Measurements from ENCODE around the gene PTPN13.
"Not testable (repeated sequence)": the region's sequence is repeated elsewhere in the genome, so short reads cannot be mapped to it uniquely, and the experiment has no call there.

The PTPN13 gene

GRCh38 chr4:86718152-86718551 is 124.0 kb downstream of the PTPN13 start:
- DNase-seq: no peak

DNA sequence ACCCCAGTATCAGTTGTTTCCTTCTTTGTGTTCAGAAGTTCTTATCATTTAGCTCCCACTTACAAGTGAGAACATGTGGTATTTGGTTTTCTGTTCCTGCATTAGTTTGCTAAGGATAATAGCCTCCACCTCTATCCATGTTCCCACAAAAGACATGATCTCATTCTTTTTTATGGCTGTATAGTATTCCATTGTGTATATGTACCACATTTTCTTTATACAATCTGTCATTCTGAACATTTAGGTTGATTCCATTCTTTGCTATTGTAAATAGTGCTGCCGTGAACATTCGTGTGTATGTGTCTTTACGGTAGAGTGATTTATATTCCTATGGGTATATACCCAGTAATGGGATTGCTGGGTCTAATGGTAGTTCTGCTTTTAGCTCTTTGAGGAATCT is 125.0 kb downstream of the PTPN13 start:
- not testable (repeated sequence) for DNase-seq

DNA sequence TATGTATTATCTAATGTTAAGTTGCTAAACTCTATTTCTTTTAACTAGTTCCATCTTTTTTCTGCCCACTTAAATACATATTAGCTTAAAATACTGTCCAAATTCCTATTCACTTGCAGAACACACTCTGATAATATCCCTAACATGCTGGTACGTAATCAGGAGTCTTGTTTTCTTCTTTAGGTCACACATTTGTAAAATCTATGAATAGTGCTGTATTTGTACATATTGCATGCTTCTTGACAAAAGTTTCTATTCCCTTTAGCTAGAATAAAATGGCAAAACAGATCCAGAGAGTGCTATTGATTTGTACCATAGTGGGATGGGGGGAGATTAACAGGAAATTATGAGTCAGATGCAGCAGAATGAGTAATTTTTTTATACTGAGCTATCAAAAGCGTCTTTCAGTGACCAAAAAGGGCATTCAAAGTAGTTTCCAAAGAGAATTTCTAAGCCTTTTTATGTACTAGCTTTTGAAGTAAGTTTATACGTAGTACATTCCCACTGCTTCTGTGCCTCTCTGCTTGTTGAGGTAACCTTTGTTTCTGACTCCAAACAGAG is 126.5 kb downstream of the PTPN13 start:
- DNase-seq: no peak

- no peak for DNase-seq
These were observed 127.3 kb downstream of the PTPN13 start for GRCh38 chr4:86721412-86721811.

- no peak for DNase-seq
These were observed 136.2 kb downstream of the PTPN13 start for GRCh38 chr4:86730310-86730709.

DNA sequence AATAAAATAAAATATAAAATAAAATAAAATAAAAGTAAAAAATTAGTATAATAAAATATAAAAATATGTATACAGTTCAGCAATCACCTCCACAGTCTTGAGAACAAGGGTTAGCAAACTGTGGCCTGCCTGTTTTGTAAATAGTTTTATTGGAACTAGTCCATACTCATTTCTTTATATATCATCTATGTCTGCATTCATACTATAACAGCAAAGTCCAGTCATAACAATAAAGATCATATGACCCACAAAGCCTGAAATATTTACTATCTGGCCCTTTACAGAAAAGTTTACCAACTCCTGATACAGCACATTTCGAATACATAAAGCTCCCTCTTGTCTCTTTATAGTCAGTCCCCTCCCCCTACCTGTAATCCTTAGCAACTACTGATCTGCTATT is 143.1 kb downstream of the PTPN13 start:
- no peak for DNase-seq

GRCh38 chr4:86741846-86742245 is 147.7 kb downstream of the PTPN13 start:
- DNase-seq: no peak

- no peak for DNase-seq
These were observed 150.5 kb downstream of the PTPN13 start for GRCh38 chr4:86744570-86744969.

- DNase-seq: no peak
These were observed 155.0 kb downstream of the PTPN13 start for GRCh38 chr4:86749121-86749520.

DNA sequence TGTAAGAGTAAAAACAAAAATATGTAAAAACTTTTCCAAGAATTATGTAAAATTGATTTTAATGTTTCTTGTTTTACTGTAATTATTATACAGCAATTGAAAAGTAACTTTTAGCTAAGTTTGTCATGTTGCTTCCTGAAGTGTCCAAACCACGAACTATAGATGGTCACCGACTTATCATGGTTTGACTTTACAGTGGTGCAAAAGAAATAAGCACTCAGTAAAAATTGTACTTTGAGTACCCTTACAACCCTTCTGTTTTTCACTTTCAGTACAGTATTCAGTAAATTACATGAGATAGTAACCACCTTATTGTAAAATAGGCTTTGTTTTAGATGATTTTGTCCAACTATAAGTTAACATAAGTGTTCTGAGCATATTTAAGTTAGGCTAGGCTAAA is 161.3 kb downstream of the PTPN13 start:
- no peak for DNase-seq

DNA sequence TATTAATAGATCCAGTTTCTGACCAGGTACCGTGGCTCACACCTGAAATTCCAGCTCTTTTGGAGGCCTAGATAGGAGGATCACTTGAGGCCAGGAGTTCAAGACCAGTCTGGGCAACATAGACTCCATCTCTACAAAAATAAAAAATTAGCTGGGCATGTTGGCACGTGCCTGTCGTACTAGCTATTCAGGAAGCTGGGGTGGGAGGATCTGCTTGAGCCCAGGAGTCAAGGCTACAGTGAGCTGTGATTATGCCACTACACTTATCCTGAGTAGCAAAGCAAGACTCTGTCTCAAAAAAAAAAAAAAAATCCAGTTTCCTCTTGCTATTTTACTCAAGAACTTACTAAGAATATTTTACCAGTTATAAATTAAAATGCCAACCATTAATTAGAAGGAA is 163.4 kb downstream of the PTPN13 start:
- DNase-seq: no peak

DNA sequence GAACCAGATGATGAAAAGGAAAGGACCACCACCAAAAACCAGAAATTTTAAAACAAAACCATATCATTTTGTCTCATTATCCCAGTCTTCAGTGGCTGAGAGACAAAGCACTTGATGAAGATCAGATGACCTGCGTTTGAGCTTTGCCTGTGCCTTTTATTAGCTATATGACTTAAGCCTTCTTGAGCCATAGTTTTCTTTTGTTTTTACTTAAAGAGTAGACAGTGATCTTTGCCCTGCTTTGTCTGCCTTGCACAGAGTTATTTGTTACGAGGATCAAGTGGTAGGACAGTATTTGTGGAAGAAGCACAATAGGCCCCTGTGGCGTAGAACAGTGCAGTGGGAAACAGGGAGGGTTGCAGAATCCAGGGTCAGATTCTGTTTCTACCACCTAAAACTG is 165.2 kb downstream of the PTPN13 start:
- DNase-seq: no peak

DNA sequence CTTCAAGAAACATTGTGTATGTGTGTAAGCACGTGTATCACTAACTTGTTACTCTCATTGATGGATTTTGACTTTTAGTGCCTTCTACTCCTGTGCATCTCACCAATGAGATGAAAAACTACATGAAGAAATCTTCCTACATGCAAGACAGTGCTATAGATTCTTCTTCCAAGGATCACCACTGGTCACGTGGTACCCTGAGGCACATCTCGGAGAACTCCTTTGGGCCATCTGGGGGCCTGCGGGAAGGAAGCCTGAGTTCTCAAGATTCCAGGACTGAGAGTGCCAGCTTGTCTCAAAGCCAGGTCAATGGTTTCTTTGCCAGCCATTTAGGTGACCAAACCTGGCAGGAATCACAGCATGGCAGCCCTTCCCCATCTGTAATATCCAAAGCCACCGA is 168.5 kb downstream of the PTPN13 start:
- no peak for DNase-seq

DNA sequence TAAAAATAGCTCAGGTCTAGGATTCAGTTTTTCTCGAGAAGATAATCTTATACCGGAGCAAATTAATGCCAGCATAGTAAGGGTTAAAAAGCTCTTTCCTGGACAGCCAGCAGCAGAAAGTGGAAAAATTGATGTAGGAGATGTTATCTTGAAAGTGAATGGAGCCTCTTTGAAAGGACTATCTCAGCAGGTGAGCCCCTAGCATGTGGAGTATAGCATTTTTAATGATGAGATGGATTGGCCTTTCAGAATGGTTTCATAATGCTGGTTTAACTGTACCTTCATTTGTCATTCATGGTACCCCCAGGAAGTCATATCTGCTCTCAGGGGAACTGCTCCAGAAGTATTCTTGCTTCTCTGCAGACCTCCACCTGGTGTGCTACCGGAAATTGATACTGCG is 175.7 kb downstream of the PTPN13 start:
- DNase-seq: no peak

DNA sequence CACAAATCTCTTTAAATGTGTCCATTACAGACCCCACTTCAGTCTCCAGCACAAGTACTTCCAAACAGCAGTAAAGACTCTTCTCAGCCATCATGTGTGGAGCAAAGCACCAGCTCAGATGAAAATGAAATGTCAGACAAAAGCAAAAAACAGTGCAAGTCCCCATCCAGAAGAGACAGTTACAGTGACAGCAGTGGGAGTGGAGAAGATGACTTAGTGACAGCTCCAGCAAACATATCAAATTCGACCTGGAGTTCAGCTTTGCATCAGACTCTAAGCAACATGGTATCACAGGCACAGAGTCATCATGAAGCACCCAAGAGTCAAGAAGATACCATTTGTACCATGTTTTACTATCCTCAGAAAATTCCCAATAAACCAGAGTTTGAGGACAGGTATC is 177.0 kb downstream of the PTPN13 start:
- no peak for DNase-seq

DNA sequence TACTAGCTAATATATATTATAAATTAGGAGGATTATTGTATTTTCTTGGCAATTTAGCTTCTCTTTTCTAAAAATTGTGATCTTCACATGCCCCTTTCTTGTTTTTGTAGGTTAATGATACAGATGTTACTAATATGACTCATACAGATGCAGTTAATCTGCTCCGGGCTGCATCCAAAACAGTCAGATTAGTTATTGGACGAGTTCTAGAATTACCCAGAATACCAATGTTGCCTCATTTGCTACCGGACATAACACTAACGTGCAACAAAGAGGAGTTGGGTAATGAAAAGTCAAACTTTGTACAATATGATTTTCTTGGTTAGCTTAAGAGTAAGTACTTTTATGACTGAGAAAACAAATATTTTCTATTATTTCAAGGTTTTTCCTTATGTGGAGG is 180.9 kb downstream of the PTPN13 start:
- no peak for DNase-seq

- DNase-seq: no peak
These were observed 184.1 kb downstream of the PTPN13 start for GRCh38 chr4:86778175-86778574.

GRCh38 chr4:86788826-86789225 is 194.7 kb downstream of the PTPN13 start:
- DNase-seq: no peak

DNA sequence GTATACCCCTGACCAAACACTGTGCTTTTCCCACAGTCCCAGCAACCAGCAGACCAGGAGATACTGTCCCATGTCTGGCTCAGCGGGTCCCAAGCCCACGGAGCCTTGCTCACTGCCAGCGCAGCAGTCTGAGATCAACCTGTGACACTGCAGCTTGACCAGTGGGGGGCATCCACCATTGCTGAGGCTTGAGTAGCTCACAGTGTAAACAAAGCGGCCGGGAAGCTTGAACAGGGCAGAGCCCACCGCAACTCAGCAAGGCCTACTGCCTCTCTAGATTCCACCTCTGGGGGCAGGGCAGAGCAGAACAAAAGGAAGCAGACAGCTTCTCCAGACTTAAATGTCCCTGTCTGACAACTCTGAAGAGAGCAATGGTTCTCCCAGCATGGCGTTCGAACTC is 197.0 kb downstream of the PTPN13 start:
- DNase-seq: no peak

GRCh38 chr4:86809809-86810208 is 215.7 kb downstream of the PTPN13 start:
- DNase-seq: peak; percentile 9

- no peak for DNase-seq
These were observed 216.7 kb downstream of the PTPN13 start for GRCh38 chr4:86810847-86811246.

GRCh38 chr4:86815653-86816052 is 221.5 kb downstream of the PTPN13 start:
- no peak for DNase-seq

DNA sequence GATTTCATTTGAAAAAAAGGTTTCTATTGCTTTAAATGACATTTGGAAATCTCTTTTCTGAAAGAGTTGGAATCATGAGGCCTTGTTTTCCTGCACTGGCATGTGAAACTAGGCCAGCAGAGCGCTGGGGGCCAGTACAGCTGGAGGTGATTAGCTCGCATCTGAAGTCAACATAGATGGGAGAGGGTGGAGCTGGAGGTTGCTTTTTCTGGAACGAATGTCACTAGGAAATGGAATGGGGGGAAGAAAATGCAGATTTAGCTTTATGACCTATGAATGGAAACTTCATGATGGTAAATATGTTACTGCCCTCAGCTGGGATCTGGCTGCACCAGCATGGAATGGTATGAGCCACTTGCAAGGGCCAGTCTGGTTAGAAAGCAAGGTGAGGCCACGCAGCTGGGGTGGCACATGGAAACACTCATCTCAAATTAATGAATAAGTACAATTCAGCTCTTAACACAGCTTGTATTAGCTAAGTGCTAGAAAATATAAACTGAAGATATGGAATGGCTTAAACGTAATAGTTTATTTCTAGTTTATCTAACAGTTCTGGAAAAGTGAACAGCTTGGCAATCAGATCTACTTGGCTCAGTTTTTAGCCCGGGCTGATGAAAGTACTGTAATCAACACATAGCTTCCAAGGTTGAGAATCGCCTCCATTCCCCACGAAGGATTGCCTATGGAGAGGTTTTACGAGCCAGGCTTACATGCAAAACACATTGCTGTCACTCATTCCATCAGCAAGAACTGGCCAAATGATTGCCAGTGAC is 222.6 kb downstream of the PTPN13 start:
- no peak for DNase-seq

DNA sequence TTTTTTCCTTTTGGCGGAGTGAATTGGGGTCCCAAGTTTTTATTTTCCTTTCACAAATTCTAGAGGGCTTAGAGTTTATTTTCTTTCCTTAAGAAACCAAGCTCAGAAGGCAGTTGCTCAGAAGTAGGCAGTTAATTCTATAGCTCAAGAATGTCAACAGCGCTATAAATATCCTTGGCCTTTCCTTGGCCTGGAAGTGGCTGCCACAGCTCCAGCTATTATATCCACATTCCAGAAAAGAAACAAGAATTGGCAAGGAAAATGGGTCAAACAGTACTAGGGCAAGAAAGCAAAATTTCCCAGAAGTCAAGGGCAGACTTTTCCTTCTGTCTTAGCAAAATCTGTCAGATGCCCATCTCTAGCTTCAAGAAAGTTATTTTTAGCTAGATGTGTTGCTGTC is 224.1 kb downstream of the PTPN13 start:
- no peak for DNase-seq

GRCh38 chr4:86818841-86819240 is 224.7 kb downstream of the PTPN13 start:
- DNase-seq: peak; percentile 23

Data from NCI-H82 (cell line).